HL-60 (cell line): ENCODE data around the gene S1PR1.

Experiments
- CTCF ChIP-seq: IDR thresholded peaks from one replicate; pipeline ENCODE4 v1.5.1; 2011; ENCODE audit warnings: low read length, control low read depth, inconsistent platforms; ENCODE audit not compliant: insufficient read depth
- GABPA ChIP-seq: IDR thresholded peaks from 2 replicates; pipeline ENCODE4 v1.6.1; 2012; ENCODE audit warnings: low read depth
- POLR2AphosphoS5 ChIP-seq: IDR thresholded peaks from 2 replicates; pipeline ENCODE4 v1.6.1; 2012; ENCODE audit warnings: low read depth
- REST ChIP-seq: IDR thresholded peaks from 2 replicates; pipeline ENCODE4 v1.6.1; 2012; ENCODE audit warnings: low read depth; ENCODE audit not compliant: insufficient replicate concordance

- TF ChIP-seq POLR2AphosphoS5 (no peak), CTCF (no peak), REST (no peak), GABPA (no peak)
These were observed 37.2 kb upstream of the S1PR1 start for GRCh38 chr1:101199637-101199982.
